Measurements from ENCODE around the gene RAB5B. TPM values are rescaled to one million over a fixed set of nuclear protein-coding genes. Genes with fewer than 3 reads are reported as not detected.

RAB5B gene
- total and polyA plus RNA-seq, 10 of the 15 experiments (the other 5 are each of a cell fraction or from before 2014, with no cell fraction given), result 7.5 to 149 (median 37.8) TPM

DNA sequence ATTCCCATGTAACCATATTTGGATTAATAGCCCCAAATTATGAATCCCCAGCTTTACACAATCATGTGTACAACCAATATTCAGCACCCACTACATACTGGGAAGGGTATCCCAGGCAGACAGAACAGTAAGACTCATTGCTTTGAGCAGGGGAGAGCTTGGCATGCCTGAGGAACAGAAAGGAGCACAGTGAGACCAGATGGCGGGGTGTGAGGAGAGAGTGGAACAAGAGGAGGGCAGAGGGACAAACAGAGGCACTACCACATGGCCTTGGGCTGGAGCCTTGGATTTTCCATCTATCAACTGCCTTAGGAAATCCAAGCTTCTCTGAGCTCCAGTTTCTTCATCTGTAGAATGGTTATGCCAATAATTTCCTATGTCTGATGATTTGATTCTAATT is 39.1 kb upstream of the RAB5B start:
- ATAC-seq (no peak), DNase-seq (ENCODE audit: low read depth, low spot score) (no peak), FAIRE-seq (no peak)
- Histone ChIP-seq H3K4me1 (ENCODE audit: control insufficient read depth, insufficient read depth, low read length) (peaks cover 10% of the 10 kb centered on the region), H3K36me3 (ENCODE audit: control insufficient read depth in 2 of 2, insufficient read depth in 2 of 2, low read length in 1 of 2) (peaks cover 0 to 20% of the 10 kb centered on the region in 2 experiments; a peak in 3 of 4 replicates), H3K79me2 (ENCODE audit: control insufficient read depth, insufficient read depth, low read length) (peaks cover 18% of the 10 kb centered on the region), H3K4me2 (ENCODE audit: control insufficient read depth, insufficient read depth) (no peak overlapping the region), H3K9ac (ENCODE audit: control insufficient read depth, insufficient read depth, low read length) (no peak overlapping the region), H3K4me3 (no peak overlapping the region), H2AFZ (ENCODE audit: control insufficient read depth, low read depth, low read length) (no peak overlapping the region), H4K20me1 (ENCODE audit: control insufficient read depth, insufficient read depth) (no peaks in the 10 kb centered on the region), H3K27ac (ENCODE audit: control insufficient read depth, insufficient read depth) (no peak overlapping the region), H3K9me3 (replicated peaks; ENCODE audit: control insufficient read depth, insufficient read depth, low read length) (no peaks in the 10 kb centered on the region), H3K27me3 (replicated peaks in 1 of 2; ENCODE audit: control insufficient read depth in 2 of 2, insufficient read depth in 2 of 2, low read length in 1 of 2) (no peaks in the 10 kb centered on the region)
- intact Hi-C loops (cut with micrococcal nuclease; ENCODE audit: unreplicated experiment) (no loop called here), in situ Hi-C loops (cut with MboI) (no loop called here)
- BruUV-seq (replicated peaks), result no TSS peak
- CTCF ChIA-PET, result interaction anchor here (0.6 to 4.5 kb wide), 5 partner anchors 8 to 196 kb away, joined by 3 to 20 read pairs (median 4); no protein-coding TSS in a partner anchor
- RAD21 ChIA-PET (ENCODE audit: unreplicated experiment), result interaction anchor here (0.8 to 0.9 kb wide), 2 partner anchors 23 to 197 kb away, joined by 3 read pairs; no protein-coding TSS in a partner anchor
- TF ChIP-seq ZNF592 (IDR thresholded peaks at IDR 0.05) (no peak), KAT2A (conservative IDR thresholded peaks at IDR 0.05; ENCODE audit: control insufficient read depth, low read depth, low read length) (no peak), ATF3 (IDR thresholded peaks at IDR 0.05; ENCODE audit: borderline replicate concordance, extremely low read depth, low read depth, low read length) (no peak), TBL1XR1 (IDR thresholded peaks at IDR 0.05; ENCODE audit: low read depth, low read length) (no peak), SREBF1 (IDR thresholded peaks at IDR 0.05; ENCODE audit: low read length) (no peak), HDAC2 (IDR thresholded peaks at IDR 0.05) (no peak), HDGF (IDR thresholded peaks at IDR 0.05) (no peak), HCFC1 (IDR thresholded peaks at IDR 0.05; ENCODE audit: low read length) (no peak), ASH2L (IDR thresholded peaks at IDR 0.05; ENCODE audit: borderline replicate concordance, low read depth) (no peak), ZBED1 (IDR thresholded peaks at IDR 0.05; ENCODE audit: borderline replicate concordance) (no peak), JUNB (IDR thresholded peaks at IDR 0.05) (no peak), NR2C2 (IDR thresholded peaks at IDR 0.05; ENCODE audit: borderline replicate concordance, control insufficient read depth, insufficient read length, low read depth) (no peak), IKZF2 (IDR thresholded peaks at IDR 0.05) (no peak)
- TF ChIP-seq, protein P1, sequence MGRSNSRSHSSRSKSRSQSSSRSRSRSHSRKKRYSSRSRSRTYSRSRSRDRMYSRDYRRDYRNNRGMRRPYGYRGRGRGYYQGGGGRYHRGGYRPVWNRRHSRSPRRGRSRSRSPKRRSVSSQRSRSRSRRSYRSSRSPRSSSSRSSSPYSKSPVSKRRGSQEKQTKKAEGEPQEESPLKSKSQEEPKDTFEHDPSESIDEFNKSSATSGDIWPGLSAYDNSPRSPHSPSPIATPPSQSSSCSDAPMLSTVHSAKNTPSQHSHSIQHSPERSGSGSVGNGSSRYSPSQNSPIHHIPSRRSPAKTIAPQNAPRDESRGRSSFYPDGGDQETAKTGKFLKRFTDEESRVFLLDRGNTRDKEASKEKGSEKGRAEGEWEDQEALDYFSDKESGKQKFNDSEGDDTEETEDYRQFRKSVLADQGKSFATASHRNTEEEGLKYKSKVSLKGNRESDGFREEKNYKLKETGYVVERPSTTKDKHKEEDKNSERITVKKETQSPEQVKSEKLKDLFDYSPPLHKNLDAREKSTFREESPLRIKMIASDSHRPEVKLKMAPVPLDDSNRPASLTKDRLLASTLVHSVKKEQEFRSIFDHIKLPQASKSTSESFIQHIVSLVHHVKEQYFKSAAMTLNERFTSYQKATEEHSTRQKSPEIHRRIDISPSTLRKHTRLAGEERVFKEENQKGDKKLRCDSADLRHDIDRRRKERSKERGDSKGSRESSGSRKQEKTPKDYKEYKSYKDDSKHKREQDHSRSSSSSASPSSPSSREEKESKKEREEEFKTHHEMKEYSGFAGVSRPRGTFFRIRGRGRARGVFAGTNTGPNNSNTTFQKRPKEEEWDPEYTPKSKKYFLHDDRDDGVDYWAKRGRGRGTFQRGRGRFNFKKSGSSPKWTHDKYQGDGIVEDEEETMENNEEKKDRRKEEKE (IDR thresholded peaks at IDR 0.05), result no peak
- WGBS (ENCODE audit: insufficient coverage, insufficient replicate concordance, low lambda C conversion rate, missing lambda C conversion rate), result 92% methylated on average over 1 of the region's 1 CpG
- SMC1A ChIA-PET (ENCODE audit: uncharacterized antibody, unreplicated experiment), result interaction anchor here (1.2 to 3.4 kb wide), 7 partner anchors 11 to 117 kb away, joined by 3 to 12 read pairs (median 6); partner anchors contain the start of genes DNAJC14, ORMDL2, RAB5B and SARNP
- POLR2A ChIA-PET, result interaction anchor here (1.0 to 3.9 kb wide), 3 partner anchors 117 to 196 kb away, joined by 4 to 18 read pairs (median 4); partner anchors contain the start of genes GDF11, ORMDL2 and SARNP
